Activated CD8-positive, alpha-beta memory T cell treated with anti-CD3 and anti-CD28 coated beads, Interleukin-2, amount 10 ng/mL, durations not matched to agents 7 days and 5 days (primary cell): Measurements from ENCODE around the gene ADCY2. TPM values are rescaled to one million over a fixed set of nuclear protein-coding genes. Genes with fewer than 3 reads are reported as not detected.

ENCODE experiments used
- ATAC-seq: fragments of 150-1000 bp; cut with Tn5 transposase; one replicate; pipeline ENCODE4 v1.10.0; 2021; ENCODE audit warnings: moderate library complexity
- CTCF ChIA-PET: fragments of 350-600 bp; sonication (Branson Sonifier 250); formaldehyde crosslinking; loops from one replicate; lab custom pipeline; 2021; ENCODE audit warnings: antibody characterized with exemption; lab: Charles Lee
- DNase-seq: peaks from one replicate; pipeline ENCODE4 v3.0.0-alpha.2; 2020
- H3K27ac Mint-ChIP-seq: one replicate; pipeline ENCODE4 v1.8.0; 2021; ENCODE audit warnings: mild to moderate bottlenecking, mixed read lengths
- H3K27me3 Mint-ChIP-seq: one replicate; pipeline ENCODE4 v1.8.0; 2021; ENCODE audit warnings: mixed read lengths
- H3K36me3 Mint-ChIP-seq: one replicate; pipeline ENCODE4 v1.8.0; 2021; ENCODE audit warnings: mild to moderate bottlenecking, mixed read lengths
- H3K4me1 Mint-ChIP-seq: one replicate; pipeline ENCODE4 v1.8.0; 2021; ENCODE audit warnings: mixed read lengths
- H3K4me3 Mint-ChIP-seq: one replicate; pipeline ENCODE4 v1.8.0; 2021; ENCODE audit warnings: mild to moderate bottlenecking, moderate library complexity, mixed read lengths
- H3K9me3 Mint-ChIP-seq: one replicate; pipeline ENCODE4 v1.8.0; 2022; ENCODE audit warnings: low read depth, mixed read lengths
- total RNA-seq, 2 experiments: library from RNA; stranded (reverse); gene quantifications; one replicate each; pipeline ENCODE4 v1.2.3, GENCODE V29; 2021

ADCY2 gene
- total RNA-seq, 2 experiments from 2014 or later = not detected

- no peaks in the 10 kb centered on the region for H3K36me3 Mint-ChIP-seq
- H3K4me3 Mint-ChIP-seq = no peak overlapping the region
- ATAC-seq = no peak
- H3K4me1 Mint-ChIP-seq = no peaks in the 10 kb centered on the region
- no peak overlapping the region for H3K27ac Mint-ChIP-seq
- no peaks in the 10 kb centered on the region for H3K27me3 Mint-ChIP-seq
- CTCF ChIA-PET = no interaction called here
- H3K9me3 Mint-ChIP-seq = peaks cover 10% of the 10 kb centered on the region
- DNase-seq = no peak
Measured at GRCh38 chr5:7473668-7474215, 77.8 kb downstream of the ADCY2 start.

GRCh38 chr5:7474821-7475403 lies 79.0 kb downstream of the ADCY2 start:
- CTCF ChIA-PET = no interaction called here
- Mint-ChIP-seq H3K4me1 (no peaks in the 10 kb centered on the region), H3K27me3 (no peaks in the 10 kb centered on the region), H3K36me3 (no peaks in the 10 kb centered on the region), H3K4me3 (no peak overlapping the region), H3K9me3 (peaks cover 10% of the 10 kb centered on the region), H3K27ac (no peak overlapping the region)
- ATAC-seq = no peak
- DNase-seq = no peak

GRCh38 chr5:7478459-7478858 lies 82.5 kb downstream of the ADCY2 start:
- Mint-ChIP-seq H3K36me3 (no peaks in the 10 kb centered on the region), H3K9me3 (peaks cover 12% of the 10 kb centered on the region), H3K4me3 (no peak overlapping the region), H3K27me3 (no peaks in the 10 kb centered on the region), H3K27ac (no peak overlapping the region), H3K4me1 (no peaks in the 10 kb centered on the region)
- CTCF ChIA-PET = no interaction called here
- no peak for DNase-seq
- ATAC-seq = no peak

- H3K4me1 Mint-ChIP-seq = no peaks in the 10 kb centered on the region
- no peaks in the 10 kb centered on the region for H3K36me3 Mint-ChIP-seq
- H3K27me3 Mint-ChIP-seq = no peaks in the 10 kb centered on the region
- H3K4me3 Mint-ChIP-seq = no peak overlapping the region
- CTCF ChIA-PET = no interaction called here
- ATAC-seq (no peak), DNase-seq (no peak)
- H3K27ac Mint-ChIP-seq = no peak overlapping the region
- H3K9me3 Mint-ChIP-seq = peaks cover 14% of the 10 kb centered on the region
Measured at GRCh38 chr5:7488734-7489133, 92.8 kb downstream of the ADCY2 start.

GRCh38 chr5:7492371-7492770 lies 96.4 kb downstream of the ADCY2 start:
- CTCF ChIA-PET = no interaction called here
- ATAC-seq (no peak), DNase-seq (no peak)
- Mint-ChIP-seq H3K4me3 (no peak overlapping the region), H3K36me3 (no peaks in the 10 kb centered on the region), H3K27me3 (no peaks in the 10 kb centered on the region), H3K27ac (no peak overlapping the region), H3K4me1 (no peaks in the 10 kb centered on the region), H3K9me3 (peaks cover 14% of the 10 kb centered on the region)

GRCh38 chr5:7493081-7493480 lies 97.1 kb downstream of the ADCY2 start:
- Mint-ChIP-seq H3K9me3 (peaks cover 14% of the 10 kb centered on the region), H3K36me3 (no peaks in the 10 kb centered on the region), H3K4me3 (no peak overlapping the region), H3K4me1 (no peaks in the 10 kb centered on the region), H3K27ac (no peak overlapping the region), H3K27me3 (no peaks in the 10 kb centered on the region)
- CTCF ChIA-PET = no interaction called here
- DNase-seq (no peak), ATAC-seq (no peak)

- ATAC-seq (no peak), DNase-seq (no peak)
- Mint-ChIP-seq H3K4me3 (no peak overlapping the region), H3K27me3 (no peaks in the 10 kb centered on the region), H3K4me1 (no peaks in the 10 kb centered on the region), H3K9me3 (peaks cover 12% of the 10 kb centered on the region), H3K36me3 (no peaks in the 10 kb centered on the region), H3K27ac (no peak overlapping the region)
- CTCF ChIA-PET = no interaction called here
Measured at GRCh38 chr5:7493622-7494021, 97.7 kb downstream of the ADCY2 start.

- ATAC-seq (no peak), DNase-seq (no peak)
- H3K27ac Mint-ChIP-seq = no peak overlapping the region
- no peaks in the 10 kb centered on the region for H3K27me3 Mint-ChIP-seq
- no peaks in the 10 kb centered on the region for H3K4me1 Mint-ChIP-seq
- H3K36me3 Mint-ChIP-seq = no peaks in the 10 kb centered on the region
- H3K4me3 Mint-ChIP-seq = no peak overlapping the region
- CTCF ChIA-PET = interaction anchor here (0.5 kb wide), 1 partner anchor 727 kb away, joined by 3 read pairs; no protein-coding TSS in a partner anchor
- H3K9me3 Mint-ChIP-seq = peaks cover 3% of the 10 kb centered on the region
Measured at GRCh38 chr5:7494481-7495130, 98.7 kb downstream of the ADCY2 start.

GRCh38 chr5:7495131-7495517 lies 99.2 kb downstream of the ADCY2 start:
- Mint-ChIP-seq H3K4me3 (no peak overlapping the region), H3K4me1 (no peaks in the 10 kb centered on the region), H3K36me3 (no peaks in the 10 kb centered on the region), H3K27ac (no peak overlapping the region), H3K9me3 (no peaks in the 10 kb centered on the region), H3K27me3 (no peaks in the 10 kb centered on the region)
- CTCF ChIA-PET = no interaction called here
- no peak for ATAC-seq
- DNase-seq = no peak

- Mint-ChIP-seq H3K27me3 (no peaks in the 10 kb centered on the region), H3K27ac (no peak overlapping the region), H3K4me3 (no peak overlapping the region), H3K36me3 (no peaks in the 10 kb centered on the region), H3K4me1 (no peaks in the 10 kb centered on the region), H3K9me3 (no peaks in the 10 kb centered on the region)
- CTCF ChIA-PET = no interaction called here
- DNase-seq (no peak), ATAC-seq (no peak)
Measured at GRCh38 chr5:7500256-7500655, 104.3 kb downstream of the ADCY2 start.

GRCh38 chr5:7501061-7501460 lies 105.1 kb downstream of the ADCY2 start:
- CTCF ChIA-PET = no interaction called here
- Mint-ChIP-seq H3K4me1 (no peaks in the 10 kb centered on the region), H3K4me3 (no peak overlapping the region), H3K36me3 (no peaks in the 10 kb centered on the region), H3K27ac (no peak overlapping the region), H3K9me3 (no peaks in the 10 kb centered on the region), H3K27me3 (no peaks in the 10 kb centered on the region)
- DNase-seq (no peak), ATAC-seq (no peak)

GRCh38 chr5:7503564-7503963 lies 107.6 kb downstream of the ADCY2 start:
- H3K4me3 Mint-ChIP-seq = no peak overlapping the region
- H3K4me1 Mint-ChIP-seq = no peaks in the 10 kb centered on the region
- H3K27me3 Mint-ChIP-seq = no peaks in the 10 kb centered on the region
- CTCF ChIA-PET = no interaction called here
- ATAC-seq (no peak), DNase-seq (no peak)
- no peak overlapping the region for H3K27ac Mint-ChIP-seq
- H3K36me3 Mint-ChIP-seq = no peaks in the 10 kb centered on the region
- H3K9me3 Mint-ChIP-seq = no peaks in the 10 kb centered on the region

GRCh38 chr5:7515284-7515914 lies 119.5 kb downstream of the ADCY2 start:
- peaks cover 3% of the 10 kb centered on the region for H3K9me3 Mint-ChIP-seq
- no peak for ATAC-seq

GRCh38 chr5:7516253-7516652 lies 120.3 kb downstream of the ADCY2 start:
- H3K27me3 Mint-ChIP-seq = no peaks in the 10 kb centered on the region
- no peak for DNase-seq
- peaks cover 3% of the 10 kb centered on the region for H3K9me3 Mint-ChIP-seq
- no peak overlapping the region for H3K4me3 Mint-ChIP-seq
- CTCF ChIA-PET = no interaction called here
- H3K36me3 Mint-ChIP-seq = no peaks in the 10 kb centered on the region
- no peak for ATAC-seq
- H3K27ac Mint-ChIP-seq = no peak overlapping the region
- H3K4me1 Mint-ChIP-seq = no peaks in the 10 kb centered on the region

More at GRCh38 chr5:7515284-7515914, 119.5 kb downstream of the ADCY2 start:
- no peak overlapping the region for H3K4me3 Mint-ChIP-seq
- DNase-seq = no peak
- no peaks in the 10 kb centered on the region for H3K4me1 Mint-ChIP-seq
- no peak overlapping the region for H3K27ac Mint-ChIP-seq
- CTCF ChIA-PET = no interaction called here
- no peaks in the 10 kb centered on the region for H3K36me3 Mint-ChIP-seq
- no peaks in the 10 kb centered on the region for H3K27me3 Mint-ChIP-seq
